GM12872 (cell line): ENCODE data around the gene WEE1.

Source experiments
- TF ChIP-seq, protein P1 (sequence below): IDR thresholded peaks from 3 replicates; pipeline ENCODE4 v1.5.1; 2011; ENCODE audit warnings: low read depth, mild to moderate bottlenecking, low read length, moderate library complexity; ENCODE audit not compliant: insufficient read depth

Gene WEE1

DNA sequence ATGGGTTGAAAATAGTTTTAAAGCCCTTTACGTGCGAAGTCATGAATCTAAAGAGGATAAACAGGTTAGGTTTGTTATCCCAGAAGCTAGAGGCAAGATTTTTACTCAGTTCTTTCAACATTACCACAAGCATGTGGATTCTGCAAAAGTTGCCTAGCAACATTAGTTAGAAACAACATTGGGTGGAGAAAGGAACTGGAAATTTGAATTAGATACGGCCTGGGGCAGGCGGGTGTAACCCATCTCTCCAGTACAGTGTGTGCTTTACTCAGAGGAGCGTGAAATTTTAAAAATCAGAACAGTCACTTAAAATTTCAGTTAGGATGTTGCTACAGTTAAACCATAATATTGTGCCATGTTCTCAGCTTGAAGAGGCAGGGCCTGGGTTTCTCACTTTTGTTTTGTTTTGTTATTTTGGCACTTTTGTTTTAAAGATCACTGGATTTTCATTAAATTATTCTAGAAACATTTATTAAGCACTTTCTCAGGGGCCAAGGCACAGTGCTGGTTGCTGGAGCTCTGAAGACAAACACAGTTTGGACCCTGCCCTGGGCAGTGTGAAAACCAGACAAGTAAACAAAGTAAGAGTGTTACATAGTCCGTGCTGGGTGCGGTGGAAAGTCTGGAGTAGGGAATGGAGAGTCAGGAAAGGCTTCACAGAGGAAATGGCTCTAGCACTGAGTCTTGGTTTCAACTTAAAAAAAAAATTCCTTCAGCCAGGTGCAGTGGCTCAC lies 4.4 kb upstream of the WEE1 start:
- TF ChIP-seq, protein P1, sequence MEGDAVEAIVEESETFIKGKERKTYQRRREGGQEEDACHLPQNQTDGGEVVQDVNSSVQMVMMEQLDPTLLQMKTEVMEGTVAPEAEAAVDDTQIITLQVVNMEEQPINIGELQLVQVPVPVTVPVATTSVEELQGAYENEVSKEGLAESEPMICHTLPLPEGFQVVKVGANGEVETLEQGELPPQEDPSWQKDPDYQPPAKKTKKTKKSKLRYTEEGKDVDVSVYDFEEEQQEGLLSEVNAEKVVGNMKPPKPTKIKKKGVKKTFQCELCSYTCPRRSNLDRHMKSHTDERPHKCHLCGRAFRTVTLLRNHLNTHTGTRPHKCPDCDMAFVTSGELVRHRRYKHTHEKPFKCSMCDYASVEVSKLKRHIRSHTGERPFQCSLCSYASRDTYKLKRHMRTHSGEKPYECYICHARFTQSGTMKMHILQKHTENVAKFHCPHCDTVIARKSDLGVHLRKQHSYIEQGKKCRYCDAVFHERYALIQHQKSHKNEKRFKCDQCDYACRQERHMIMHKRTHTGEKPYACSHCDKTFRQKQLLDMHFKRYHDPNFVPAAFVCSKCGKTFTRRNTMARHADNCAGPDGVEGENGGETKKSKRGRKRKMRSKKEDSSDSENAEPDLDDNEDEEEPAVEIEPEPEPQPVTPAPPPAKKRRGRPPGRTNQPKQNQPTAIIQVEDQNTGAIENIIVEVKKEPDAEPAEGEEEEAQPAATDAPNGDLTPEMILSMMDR, result no peak

DNA sequence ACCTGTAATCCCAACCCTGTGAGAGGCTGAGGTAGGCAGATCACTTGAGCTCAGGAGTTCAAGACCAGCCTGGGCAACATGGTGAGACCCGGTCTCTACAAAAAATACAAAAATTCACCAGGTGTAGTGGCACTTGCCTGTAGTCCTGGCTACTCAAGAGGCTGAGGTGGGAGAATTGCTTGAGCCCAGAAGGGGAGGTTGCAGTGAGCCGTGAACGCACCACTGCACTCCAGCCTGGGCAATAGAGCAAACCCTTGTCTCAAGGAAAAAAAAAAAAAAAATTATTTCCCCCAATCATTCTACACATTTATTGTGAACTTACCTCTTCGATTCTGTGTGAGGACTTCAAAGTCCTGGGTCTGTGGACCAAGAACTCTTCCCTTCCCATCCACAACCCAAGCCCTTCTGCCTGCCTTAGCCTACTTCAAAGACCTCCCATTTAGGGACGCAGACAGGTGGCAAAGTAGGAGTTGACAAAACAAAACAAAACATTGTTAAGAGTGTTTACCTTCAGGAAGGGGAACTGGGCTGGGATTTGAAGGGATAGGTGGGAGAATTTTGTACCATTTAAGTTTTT lies 3.8 kb upstream of the WEE1 start:
- TF ChIP-seq, protein P1, result no peak

DNA sequence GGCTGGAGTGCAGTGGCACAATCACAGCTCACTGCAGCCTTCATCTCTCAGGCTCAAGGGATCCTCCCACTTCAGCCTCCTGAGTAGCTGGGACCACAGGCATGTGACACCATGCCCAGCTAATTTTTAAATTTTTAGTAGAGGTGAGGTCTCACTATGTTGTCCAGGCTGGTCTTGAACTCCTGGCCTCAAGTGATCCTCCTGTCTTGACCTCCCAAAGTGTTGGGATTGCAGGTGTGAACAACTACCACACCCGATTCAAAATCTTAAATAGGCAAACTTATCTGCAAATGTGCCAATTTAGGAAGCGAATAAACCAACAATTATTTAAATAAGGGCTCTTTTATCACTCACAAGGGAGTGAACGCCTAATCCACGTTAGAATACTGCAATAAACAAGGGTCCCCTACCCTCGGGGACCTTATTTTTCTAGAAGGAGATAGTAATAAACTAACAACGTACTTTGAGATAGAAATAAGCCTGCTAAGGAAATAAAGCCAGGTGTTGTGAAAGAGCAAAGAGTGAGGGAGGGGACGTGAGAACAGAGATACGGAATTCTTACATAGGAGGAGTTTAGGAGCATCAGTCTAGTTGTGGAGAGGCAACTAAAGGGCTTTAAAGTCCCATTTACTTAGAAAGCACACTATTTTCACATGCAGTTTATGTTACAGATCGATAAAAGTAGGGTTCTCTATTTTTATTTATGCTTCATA lies 3.0 kb upstream of the WEE1 start:
- TF ChIP-seq, protein P1, result no peak

DNA sequence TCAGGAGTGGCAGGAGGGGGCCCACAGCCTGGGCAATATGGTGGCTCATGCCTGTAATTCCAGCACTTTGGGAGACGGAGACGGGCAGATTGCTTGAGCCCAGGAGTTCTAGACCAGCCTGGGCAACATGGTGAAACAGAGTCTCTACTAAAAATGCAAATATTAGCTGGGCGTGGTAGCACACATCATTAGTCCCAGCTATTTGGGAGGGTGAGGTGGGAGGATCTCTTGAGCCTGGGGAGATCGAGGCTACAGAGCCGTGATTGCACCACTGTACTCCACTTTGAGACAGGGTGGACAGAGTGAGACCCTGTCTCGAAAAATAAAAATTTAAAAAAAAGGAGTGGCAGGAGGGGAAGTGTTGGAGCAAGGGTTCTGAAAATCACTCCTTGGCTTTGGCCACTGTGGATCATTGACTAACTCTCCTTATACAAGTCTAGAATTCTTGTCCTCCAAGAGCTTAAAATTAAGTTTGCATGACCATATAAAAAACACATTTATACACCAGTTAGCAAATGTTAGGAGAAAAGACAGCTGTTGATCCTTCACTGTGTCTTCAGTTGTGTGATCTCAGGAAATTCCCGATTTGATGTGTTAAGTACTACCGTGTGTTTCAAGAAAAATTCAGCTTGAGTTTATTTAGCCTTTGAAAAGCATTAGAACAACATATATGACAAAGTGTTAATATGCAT lies 2.3 kb upstream of the WEE1 start:
- TF ChIP-seq, protein P1, result no peak

DNA sequence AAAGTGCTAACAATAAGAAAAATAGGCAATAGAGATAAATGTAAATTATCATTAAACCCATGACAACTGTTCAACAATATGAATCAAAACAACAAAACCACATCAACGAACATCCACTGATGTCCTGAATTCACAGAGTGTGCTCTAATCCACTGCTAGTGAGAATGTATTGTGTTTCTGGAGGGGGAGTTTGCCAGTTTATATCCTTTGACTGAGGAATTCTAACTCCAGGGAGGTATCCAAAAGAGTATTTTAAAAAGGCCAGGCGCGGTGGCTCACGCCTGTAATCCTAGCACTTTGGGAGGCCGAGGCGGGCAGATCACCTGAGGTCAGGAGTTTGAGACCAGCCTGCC lies 1.7 kb upstream of the WEE1 start:
- TF ChIP-seq, protein P1, result no peak

DNA sequence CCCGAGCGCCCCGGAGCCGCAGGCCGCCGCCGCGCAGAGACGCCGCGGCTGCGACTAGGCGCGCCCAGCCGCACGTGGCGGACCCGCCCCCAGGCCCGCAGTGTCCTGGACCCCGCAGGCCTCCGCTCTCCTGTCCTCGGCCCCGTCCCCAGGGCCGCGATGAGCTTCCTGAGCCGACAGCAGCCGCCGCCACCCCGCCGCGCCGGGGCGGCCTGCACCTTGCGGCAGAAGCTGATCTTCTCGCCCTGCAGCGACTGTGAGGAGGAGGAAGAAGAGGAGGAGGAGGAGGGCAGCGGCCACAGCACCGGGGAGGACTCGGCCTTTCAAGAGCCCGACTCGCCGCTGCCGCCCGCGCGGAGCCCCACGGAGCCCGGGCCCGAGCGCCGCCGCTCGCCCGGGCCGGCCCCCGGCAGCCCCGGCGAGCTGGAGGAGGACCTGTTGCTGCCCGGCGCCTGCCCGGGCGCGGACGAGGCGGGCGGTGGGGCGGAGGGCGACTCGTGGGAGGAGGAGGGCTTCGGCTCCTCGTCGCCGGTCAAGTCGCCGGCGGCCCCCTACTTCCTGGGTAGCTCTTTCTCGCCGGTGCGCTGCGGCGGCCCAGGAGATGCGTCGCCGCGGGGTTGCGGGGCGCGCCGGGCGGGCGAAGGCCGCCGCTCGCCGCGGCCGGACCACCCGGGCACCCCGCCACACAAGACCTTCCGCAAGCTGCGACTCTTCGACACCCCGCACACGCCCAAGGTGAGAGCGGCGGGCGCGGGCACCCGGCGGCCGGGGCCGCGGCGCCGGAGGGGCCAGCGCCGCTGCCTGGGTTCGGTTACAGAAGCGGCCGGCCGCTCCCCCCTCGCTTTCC lies 528 bp downstream of the WEE1 start:
- TF ChIP-seq, protein P1, result no peak
